ENCODE results near the gene ZBED4. TPM values are rescaled to one million over a fixed set of nuclear protein-coding genes. Genes with fewer than 3 reads are reported as not detected.

Gene ZBED4
- total RNA-seq, 2 experiments from 2014 or later: 25.0 to 25.6 TPM

- POLR2A ChIA-PET: interaction anchor here (0.9 to 1.6 kb wide), 3 partner anchors 17 to 146 kb away, joined by 3 to 6 read pairs (median 3); no protein-coding TSS in a partner anchor
- CTCF ChIA-PET: interaction anchor here (0.9 kb wide), 1 partner anchor 58 kb away, joined by 4 read pairs; no protein-coding TSS in a partner anchor
Measured at GRCh38 chr22:49825436-49825835, 28.2 kb upstream of the ZBED4 start.

GRCh38 chr22:49825944-49826602 lies 27.6 kb upstream of the ZBED4 start:
- ChIA-PET CTCF (interaction anchor here (0.9 kb wide), 2 partner anchors 20 to 59 kb away, joined by 3 to 4 read pairs; no protein-coding TSS in a partner anchor), POLR2A (interaction anchor here (0.9 to 1.6 kb wide), 4 partner anchors 12 to 146 kb away, joined by 3 to 6 read pairs (median 4); no protein-coding TSS in a partner anchor)

GRCh38 chr22:49826603-49827270 lies 26.9 kb upstream of the ZBED4 start:
- POLR2A ChIA-PET: interaction anchor here (0.9 to 1.6 kb wide), 4 partner anchors 11 to 145 kb away, joined by 3 to 6 read pairs (median 4); no protein-coding TSS in a partner anchor
- CTCF ChIA-PET: interaction anchor here (0.9 kb wide), 2 partner anchors 21 to 59 kb away, joined by 3 to 4 read pairs; no protein-coding TSS in a partner anchor

GRCh38 chr22:49827271-49827852 lies 26.3 kb upstream of the ZBED4 start:
- ChIA-PET CTCF (no interaction called here), POLR2A (no interaction called here)

GRCh38 chr22:49827853-49828598 lies 25.6 kb upstream of the ZBED4 start, which contains the start of gene BRD1:
Gene BRD1 (minus strand): TSS chr22:49827873. CDS start chr22:49824317, 3,556 bp downstream.
- ChIA-PET CTCF (no interaction called here), POLR2A (interaction anchor here (1.1 kb wide), 1 partner anchor 11 kb away, joined by 6 read pairs; no protein-coding TSS in a partner anchor)

- POLR2A ChIA-PET: interaction anchor here (1.1 kb wide), 1 partner anchor 10 kb away, joined by 6 read pairs; no protein-coding TSS in a partner anchor
Measured at GRCh38 chr22:49828599-49828965, 25.1 kb upstream of the ZBED4 start.

GRCh38 chr22:49829044-49829853 lies 24.4 kb upstream of the ZBED4 start:
- ChIA-PET POLR2A (interaction anchor here (0.7 to 1.1 kb wide), 2 partner anchors 9 to 10 kb away, joined by 3 to 6 read pairs; no protein-coding TSS in a partner anchor), CTCF (no interaction called here)

More at GRCh38 chr22:49828599-49828965, 25.1 kb upstream of the ZBED4 start:
- CTCF ChIA-PET: no interaction called here

GRCh38 chr22:49833340-49834007 lies 20.2 kb upstream of the ZBED4 start:
- CTCF ChIA-PET: no interaction called here
- POLR2A ChIA-PET: interaction anchor here (0.6 kb wide), 1 partner anchor 322 kb away, joined by 4 read pairs; no protein-coding TSS in a partner anchor

- CTCF ChIA-PET: interaction anchor here (0.6 to 0.9 kb wide), 3 partner anchors 16 to 91 kb away, joined by 3 read pairs; no protein-coding TSS in a partner anchor
- POLR2A ChIA-PET: interaction anchor here (0.6 to 1.2 kb wide), 4 partner anchors 9 to 79 kb away, joined by 3 to 8 read pairs (median 5); partner anchors contain the start of genes ALG12 and CRELD2
Measured at GRCh38 chr22:49838771-49839717, 14.6 kb upstream of the ZBED4 start.

- POLR2A ChIA-PET: no interaction called here
- CTCF ChIA-PET: no interaction called here
Measured at GRCh38 chr22:49845241-49845640, 8.4 kb upstream of the ZBED4 start.

GRCh38 chr22:49845666-49846459 lies 7.8 kb upstream of the ZBED4 start:
- CTCF ChIA-PET: no interaction called here
- POLR2A ChIA-PET: no interaction called here

GRCh38 chr22:49847751-49848689 lies 5.6 kb upstream of the ZBED4 start:
- ChIA-PET POLR2A (interaction anchor here (1.1 kb wide), 1 partner anchor 9 kb away, joined by 4 read pairs; no protein-coding TSS in a partner anchor), CTCF (no interaction called here)

- CTCF ChIA-PET: no interaction called here
- POLR2A ChIA-PET: interaction anchor here (1.1 kb wide), 1 partner anchor 10 kb away, joined by 4 read pairs; no protein-coding TSS in a partner anchor
Measured at GRCh38 chr22:49848690-49849160, 4.9 kb upstream of the ZBED4 start.

GRCh38 chr22:49849161-49850020 lies 4.3 kb upstream of the ZBED4 start:
- POLR2A ChIA-PET: no interaction called here
- CTCF ChIA-PET: no interaction called here
